Common myeloid progenitor, CD34-positive (primary cell): Measurements from ENCODE around the gene LCN12.

Source experiments
- CTCF ChIA-PET: fragments of 350-600 bp; sonication (Branson Sonifier 250); formaldehyde crosslinking; loops from one replicate; lab custom pipeline; 2021; ENCODE audit warnings: antibody characterized with exemption; lab: Charles Lee
- POLR2A ChIA-PET: fragments of 350-600 bp; sonication (Branson Sonifier 250); formaldehyde crosslinking; loops from one replicate; lab custom pipeline; 2021; ENCODE audit warnings: antibody characterized with exemption; lab: Charles Lee
- DNase-seq, 3 donors: peaks; one replicate each; pipeline versions ENCODE4 v3.0.0 to v3.0.0-alpha.2; 2013
- H3K27ac ChIP-seq, 2 experiments: 1 replicate in 1 of 2; 2 replicates in 1 of 2; pipeline ENCODE4 v1.7.0; 2013; ENCODE audit warnings: inconsistent platforms in 2 of 2, low read length in 2 of 2, mild to moderate bottlenecking in 2 of 2, low read depth in 1 of 2, moderate library complexity in 1 of 2; ENCODE audit not compliant: severe bottlenecking in 2 of 2, insufficient read depth in 1 of 2, poor library complexity in 1 of 2
- H3K27me3 ChIP-seq, 5 experiments: replicated peaks in 2 of 5; 1 replicate in 3 of 5; 2 replicates in 2 of 5; pipeline versions ENCODE4 v1.6.1 to v1.7.0; 2013; ENCODE audit warnings: low read length in 4 of 5, mild to moderate bottlenecking in 2 of 5, moderate library complexity in 2 of 5, inconsistent platforms in 1 of 5; ENCODE audit not compliant: insufficient read depth in 5 of 5, control insufficient read depth in 4 of 5
- H3K36me3 ChIP-seq, 4 experiments: 1 replicate in 2 of 4; 2 replicates in 2 of 4; pipeline versions ENCODE4 v1.6.1 to v1.7.0; 2013; ENCODE audit warnings: low read length in 3 of 4, control low read depth in 1 of 4, mild to moderate bottlenecking in 1 of 4; ENCODE audit not compliant: control insufficient read depth in 4 of 4, insufficient read depth in 4 of 4
- H3K4me1 ChIP-seq, 4 experiments: 1 replicate in 3 of 4; 2 replicates in 1 of 4; pipeline versions ENCODE4 v1.6.1 to v1.7.1; 2013; ENCODE audit warnings: low read length in 3 of 4, mild to moderate bottlenecking in 3 of 4, control low read depth in 1 of 4, inconsistent platforms in 1 of 4, moderate library complexity in 1 of 4; ENCODE audit not compliant: control insufficient read depth in 4 of 4, insufficient read depth in 4 of 4; ENCODE audit errors: control extremely low read depth in 1 of 4
- H3K4me3 ChIP-seq, 7 experiments: 1 replicate in 4 of 7; 2 replicates in 3 of 7; pipeline versions ENCODE4 v1.5.1 to v1.7.0; 2013; ENCODE audit warnings: mild to moderate bottlenecking in 7 of 7, low read length in 6 of 7, moderate library complexity in 6 of 7, inconsistent platforms in 2 of 7, low read depth in 2 of 7, control low read depth in 1 of 7; ENCODE audit not compliant: insufficient read depth in 4 of 7, control insufficient read depth in 1 of 7; ENCODE audit errors: extremely low read depth in 1 of 7
- H3K9me3 ChIP-seq, 5 experiments: 1 replicate in 4 of 5; 2 replicates in 1 of 5; pipeline versions ENCODE4 v1.6.1 to v1.7.1; 2013; ENCODE audit warnings: low read length in 4 of 5, mild to moderate bottlenecking in 2 of 5, inconsistent platforms in 1 of 5, low read depth in 1 of 5, moderate library complexity in 1 of 5; ENCODE audit not compliant: control insufficient read depth in 4 of 5, insufficient read depth in 2 of 5; ENCODE audit errors: control extremely low read depth in 1 of 5
- WGBS: methylation state at CpG from one replicate; pipeline ENCODE4 v1.1.5; 2013; ENCODE audit not compliant: insufficient coverage; 5-methylcytosine and 5-hydroxymethylcytosine counted together

The LCN12 gene

GRCh38 chr9:136995362-136995761 lies 43.3 kb downstream of the LCN12 start:
- Histone ChIP-seq H3K36me3 (peaks cover 0 to 15% (median 4%) of the 10 kb centered on the region in 4 experiments), H3K4me1 (peaks cover 0 to 59% (median 55%) of the 10 kb centered on the region in 4 experiments), H3K27me3 (peaks cover 0 to 34% (median 3%) of the 10 kb centered on the region in 5 experiments), H3K27ac (no peak overlapping the region), H3K9me3 (no peaks in the 10 kb centered on the region), H3K4me3 (no peak overlapping the region)
- CTCF ChIA-PET = interaction anchor here (1.0 to 4.5 kb wide), 8 partner anchors 20 to 48 kb away, joined by 3 to 18 read pairs (median 8); partner anchors contain the start of gene ABCA2
- POLR2A ChIA-PET = no interaction called here
- DNase-seq = no peak
- WGBS = 51% methylated on average over 19 of the region's 30 CpGs

GRCh38 chr9:136995772-136996311 lies 43.8 kb downstream of the LCN12 start:
- H3K27ac ChIP-seq = no peak overlapping the region
- WGBS = 28% methylated on average over 4 of the region's 12 CpGs
- no peak for DNase-seq
- ChIA-PET POLR2A (interaction anchor here (1.1 kb wide), 1 partner anchor 11 kb away, joined by 3 read pairs; no protein-coding TSS in a partner anchor), CTCF (interaction anchor here (0.6 to 4.5 kb wide), 11 partner anchors 9 to 173 kb away, joined by 3 to 18 read pairs (median 3); partner anchors contain the start of gene ABCA2)
- H3K27me3 ChIP-seq = peaks cover 0 to 34% (median 3%) of the 10 kb centered on the region in 5 experiments
- H3K4me1 ChIP-seq = peaks cover 0 to 63% (median 59%) of the 10 kb centered on the region in 4 experiments
- peak overlapping the region in 2 of 7 experiments; percentile 36 to 63 for H3K4me3 ChIP-seq
- peaks cover 0 to 15% (median 4%) of the 10 kb centered on the region in 4 experiments for H3K36me3 ChIP-seq
- no peaks in the 10 kb centered on the region for H3K9me3 ChIP-seq

GRCh38 chr9:136996361-136997292 lies 44.6 kb downstream of the LCN12 start, which contains the start of gene CLIC3:
CLIC3 (minus strand) TSS chr9:136996568; CDS start chr9:136996543, 25 bp downstream.
- H3K27ac ChIP-seq = no peak within 1 kb of the TSS
- peaks cover 0 to 63% (median 60%) of the 10 kb centered on the region in 4 experiments for H3K4me1 ChIP-seq
- peaks cover 0 to 34% (median 0%) of the 10 kb centered on the region in 5 experiments for H3K27me3 ChIP-seq
- peaks cover 0 to 15% (median 4%) of the 10 kb centered on the region in 4 experiments for H3K36me3 ChIP-seq
- POLR2A ChIA-PET = interaction anchor here (1.1 kb wide), 1 partner anchor 10 kb away, joined by 3 read pairs; no protein-coding TSS in a partner anchor
- CTCF ChIA-PET = interaction anchor here (0.6 to 4.5 kb wide), 13 partner anchors 10 to 221 kb away, joined by 3 to 18 read pairs (median 3); partner anchors contain the start of gene ABCA2
- DNase-seq = peak in 2 of 3 donors; percentile 64 to 75
- peak within 1 kb of the TSS in 5 of 7 experiments; percentile 15 to 63 (median 28) for H3K4me3 ChIP-seq
- no peaks in the 10 kb centered on the region for H3K9me3 ChIP-seq
- WGBS = 3% methylated on average over 19 of the region's 35 CpGs

- CTCF ChIA-PET = interaction anchor here (0.7 to 4.5 kb wide), 5 partner anchors 8 to 50 kb away, joined by 3 to 18 read pairs (median 3); no protein-coding TSS in a partner anchor
- peak overlapping the region in 1 of 7 experiments; percentile 1 for H3K4me3 ChIP-seq
- WGBS = 81% methylated on average over 10 of the region's 10 CpGs
- POLR2A ChIA-PET = no interaction called here
- peaks cover 0 to 62% (median 59%) of the 10 kb centered on the region in 4 experiments for H3K4me1 ChIP-seq
- H3K36me3 ChIP-seq = peaks cover 0 to 15% (median 4%) of the 10 kb centered on the region in 4 experiments
- H3K27me3 ChIP-seq = peaks cover 0 to 34% (median 0%) of the 10 kb centered on the region in 5 experiments
- H3K9me3 ChIP-seq = no peaks in the 10 kb centered on the region
- H3K27ac ChIP-seq = no peak overlapping the region
- no peak for DNase-seq
Observed at GRCh38 chr9:136997371-136997770, 45.3 kb downstream of the LCN12 start.

- WGBS = 15% methylated on average over 16 of the region's 18 CpGs
- peaks cover 0 to 15% (median 4%) of the 10 kb centered on the region in 4 experiments for H3K36me3 ChIP-seq
- H3K27me3 ChIP-seq = peaks cover 0 to 34% (median 0%) of the 10 kb centered on the region in 5 experiments
- peak in 2 of 3 donors; percentile 37 to 38 for DNase-seq
- H3K4me3 ChIP-seq = peak overlapping the region in 2 of 7 experiments; percentile 1 to 26
- peaks cover 0 to 58% (median 54%) of the 10 kb centered on the region in 4 experiments for H3K4me1 ChIP-seq
- POLR2A ChIA-PET = no interaction called here
- no peak overlapping the region for H3K27ac ChIP-seq
- no peaks in the 10 kb centered on the region for H3K9me3 ChIP-seq
- CTCF ChIA-PET = interaction anchor here (0.7 to 4.5 kb wide), 5 partner anchors 9 to 51 kb away, joined by 3 to 18 read pairs (median 3); no protein-coding TSS in a partner anchor
Observed at GRCh38 chr9:136997830-136998234, 45.8 kb downstream of the LCN12 start.

GRCh38 chr9:137000177-137000930 lies 48.3 kb downstream of the LCN12 start:
- Histone ChIP-seq H3K27ac (no peak overlapping the region), H3K9me3 (no peaks in the 10 kb centered on the region), H3K27me3 (peaks cover 0 to 17% (median 0%) of the 10 kb centered on the region in 5 experiments), H3K4me3 (no peak overlapping the region), H3K36me3 (no peaks in the 10 kb centered on the region), H3K4me1 (peaks cover 0 to 46% (median 40%) of the 10 kb centered on the region in 4 experiments)
- 67% methylated on average over 7 of the region's 10 CpGs for WGBS
- DNase-seq = peak in 2 of 3 donors; percentile 70 to 72
- ChIA-PET POLR2A (no interaction called here), CTCF (interaction anchor here (0.6 to 2.5 kb wide), 4 partner anchors 29 to 224 kb away, joined by 3 to 11 read pairs (median 5); no protein-coding TSS in a partner anchor)
